Measurements from ENCODE around the gene HPCAL1.
"Not testable (repeated sequence)": the region's sequence is repeated elsewhere in the genome, so short reads cannot be mapped to it uniquely, and the experiment has no call there.

HPCAL1 gene

GRCh38 chr2:10293603-10294002, 9.1 kb upstream of the HPCAL1 start:
- Histone ChIP-seq H3K9me2 (replicated peaks; ENCODE audit: insufficient read depth, low read length) (no peaks in the 10 kb centered on the region), H3K9ac (ENCODE audit: low read length) (no peak overlapping the region), H3K9me3 (ENCODE audit: insufficient read depth, low read length) (no peaks in the 10 kb centered on the region), H3K4me3 (ENCODE audit: insufficient read depth, low read length, poor library complexity, severe bottlenecking) (no peak overlapping the region), H3K27ac (ENCODE audit: low read depth, low read length) (no peak overlapping the region), H3K27me3 (ENCODE audit: low read length) (no peaks in the 10 kb centered on the region), H3F3A (ENCODE audit: insufficient read depth) (no peaks in the 10 kb centered on the region), H2AFZ (ENCODE audit: low read depth, low read length, severe bottlenecking) (no peak overlapping the region), H3K79me2 (ENCODE audit: insufficient read depth, low read length) (no peaks in the 10 kb centered on the region), H3K36me3 (ENCODE audit: low read length) (no peaks in the 10 kb centered on the region), H3K4me2 (ENCODE audit: low read depth, low read length, poor library complexity, severe bottlenecking) (no peak overlapping the region), H4K20me1 (ENCODE audit: low read depth, low read length) (no peaks in the 10 kb centered on the region)
- TF ChIP-seq CTCF (IDR thresholded peaks at IDR 0.05; ENCODE audit: insufficient read depth, low read length, poor library complexity, severe bottlenecking) (no peak), EZH2phosphoT487 (conservative IDR thresholded peaks at IDR 0.05; ENCODE audit: low read length) (no peak)

DNA sequence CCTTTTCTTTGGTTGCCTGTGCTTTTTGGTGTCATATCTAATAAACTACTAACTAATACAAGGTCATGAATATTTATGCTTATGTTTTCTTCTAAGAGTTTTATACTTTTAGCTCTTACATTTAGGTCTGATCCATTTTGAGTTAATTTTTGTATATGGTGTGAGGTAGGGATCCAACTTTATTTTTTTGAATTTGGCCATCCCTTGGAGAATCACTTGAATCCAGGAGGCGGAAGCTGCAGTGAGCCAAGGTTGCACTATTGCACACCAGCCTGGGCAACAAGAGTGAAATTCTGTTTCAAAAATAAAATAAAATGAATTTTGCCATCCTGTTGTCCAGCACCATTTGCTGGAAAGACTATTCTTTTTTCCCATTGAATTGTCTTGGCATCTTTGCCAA, 8.6 kb upstream of the HPCAL1 start:
- no peak for TF ChIP-seq EZH2phosphoT487 (conservative IDR thresholded peaks at IDR 0.05; ENCODE audit: low read length)
- no peak for TF ChIP-seq CTCF (IDR thresholded peaks at IDR 0.05; ENCODE audit: insufficient read depth, low read length, poor library complexity, severe bottlenecking)
- H3K4me2 ChIP-seq (ENCODE audit: low read depth, low read length, poor library complexity, severe bottlenecking) = no peak overlapping the region
- no peaks in the 10 kb centered on the region for H3K79me2 ChIP-seq (ENCODE audit: insufficient read depth, low read length)
- no peaks in the 10 kb centered on the region for H3F3A ChIP-seq (ENCODE audit: insufficient read depth)
- H3K27ac ChIP-seq (ENCODE audit: low read depth, low read length) = no peak overlapping the region
- H3K9me2 ChIP-seq (replicated peaks; ENCODE audit: insufficient read depth, low read length) = no peaks in the 10 kb centered on the region
- no peak overlapping the region for H3K9ac ChIP-seq (ENCODE audit: low read length)
- no peak overlapping the region for H3K4me3 ChIP-seq (ENCODE audit: insufficient read depth, low read length, poor library complexity, severe bottlenecking)
- H3K27me3 ChIP-seq (ENCODE audit: low read length) = no peaks in the 10 kb centered on the region
- no peaks in the 10 kb centered on the region for H3K9me3 ChIP-seq (ENCODE audit: insufficient read depth, low read length)
- no peaks in the 10 kb centered on the region for H4K20me1 ChIP-seq (ENCODE audit: low read depth, low read length)
- no peak overlapping the region for H2AFZ ChIP-seq (ENCODE audit: low read depth, low read length, severe bottlenecking)
- H3K36me3 ChIP-seq (ENCODE audit: low read length) = no peaks in the 10 kb centered on the region

- not testable (repeated sequence) for H4K20me1 ChIP-seq (ENCODE audit: low read depth, low read length); H3K4me3 ChIP-seq (ENCODE audit: insufficient read depth, low read length, poor library complexity, severe bottlenecking); H3K36me3 ChIP-seq (ENCODE audit: low read length); H3F3A ChIP-seq (ENCODE audit: insufficient read depth); H2AFZ ChIP-seq (ENCODE audit: low read depth, low read length, severe bottlenecking); H3K27me3 ChIP-seq (ENCODE audit: low read length); H3K27ac ChIP-seq (ENCODE audit: low read depth, low read length); H3K9me2 ChIP-seq (replicated peaks; ENCODE audit: insufficient read depth, low read length); H3K79me2 ChIP-seq (ENCODE audit: insufficient read depth, low read length); H3K9ac ChIP-seq (ENCODE audit: low read length); H3K4me2 ChIP-seq (ENCODE audit: low read depth, low read length, poor library complexity, severe bottlenecking); H3K9me3 ChIP-seq (ENCODE audit: insufficient read depth, low read length)
Observed at GRCh38 chr2:10295649-10296048, 7.1 kb upstream of the HPCAL1 start.

DNA sequence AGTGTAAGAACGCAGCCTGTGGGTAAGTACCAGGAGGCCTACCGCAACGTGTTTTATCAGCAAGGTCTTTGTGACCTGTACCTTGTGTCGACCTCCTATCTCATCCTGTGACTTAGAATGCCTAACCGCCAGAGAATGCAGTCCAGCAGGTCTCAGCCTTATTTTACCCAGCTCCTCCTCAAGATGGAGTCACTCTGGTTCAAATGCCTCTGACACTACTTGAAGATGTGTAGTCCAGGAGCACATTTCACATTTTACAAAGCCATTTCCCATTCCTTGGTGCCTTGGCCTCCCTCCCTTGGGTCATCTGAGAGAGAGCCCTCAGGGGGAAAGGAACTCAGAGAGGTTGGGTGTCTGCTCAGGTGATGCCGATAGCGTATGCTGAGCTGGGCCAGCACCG, 6.6 kb upstream of the HPCAL1 start:
- Histone ChIP-seq H2AFZ (ENCODE audit: low read depth, low read length, severe bottlenecking) (no peak overlapping the region), H3K36me3 (ENCODE audit: low read length) (no peaks in the 10 kb centered on the region), H4K20me1 (ENCODE audit: low read depth, low read length) (no peaks in the 10 kb centered on the region), H3K27ac (ENCODE audit: low read depth, low read length) (no peak overlapping the region), H3K79me2 (ENCODE audit: insufficient read depth, low read length) (no peaks in the 10 kb centered on the region), H3K9ac (ENCODE audit: low read length) (no peak overlapping the region), H3F3A (ENCODE audit: insufficient read depth) (no peaks in the 10 kb centered on the region), H3K4me3 (ENCODE audit: insufficient read depth, low read length, poor library complexity, severe bottlenecking) (no peak overlapping the region), H3K9me2 (replicated peaks; ENCODE audit: insufficient read depth, low read length) (no peaks in the 10 kb centered on the region), H3K27me3 (ENCODE audit: low read length) (no peaks in the 10 kb centered on the region), H3K4me2 (ENCODE audit: low read depth, low read length, poor library complexity, severe bottlenecking) (no peak overlapping the region), H3K9me3 (ENCODE audit: insufficient read depth, low read length) (no peaks in the 10 kb centered on the region)
- TF ChIP-seq CTCF (IDR thresholded peaks at IDR 0.05; ENCODE audit: insufficient read depth, low read length, poor library complexity, severe bottlenecking) (no peak), EZH2phosphoT487 (conservative IDR thresholded peaks at IDR 0.05; ENCODE audit: low read length) (no peak)

Measured in SU-DHL-6 (cell line).